Measurements from ENCODE around the gene SAP30L. TPM values are rescaled to one million over a fixed set of nuclear protein-coding genes. Genes with fewer than 3 reads are reported as not detected.

SAP30L gene
- total and polyA plus RNA-seq, 2 of the 4 experiments (the other 2 are of a cell fraction) = 9.7 to 17.6 TPM

DNA sequence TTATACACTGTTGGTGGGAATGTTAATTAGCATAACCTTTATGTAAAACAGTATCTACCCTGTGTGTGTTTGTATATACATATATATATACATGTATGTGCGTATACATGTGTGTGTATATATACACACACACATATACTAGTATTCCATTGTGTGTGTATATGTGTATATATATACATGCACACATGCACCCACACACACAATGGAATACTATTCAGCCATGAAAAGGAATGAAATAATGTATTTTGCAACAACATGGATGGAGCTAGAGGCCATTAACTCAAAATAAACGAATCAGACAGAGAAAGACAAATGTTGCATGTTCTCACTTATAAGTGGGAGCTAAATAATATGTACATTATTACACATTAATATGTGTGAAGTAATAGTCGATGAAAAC, 17.6 kb upstream of the SAP30L start:
- Histone ChIP-seq H3K27me3 (ENCODE audit: control insufficient read depth, insufficient read depth, low read length) (no peaks in the 10 kb centered on the region), H3K27ac (ENCODE audit: insufficient read depth, low read length) (no peak overlapping the region), H3K18ac (ENCODE audit: low read depth, low read length) (no peak overlapping the region), H4K91ac (ENCODE audit: insufficient read depth, low read depth, low read length) (no peak overlapping the region), H3K36me3 (ENCODE audit: control insufficient read depth, insufficient read depth, low read length) (no peaks in the 10 kb centered on the region; the same call in 1 of the 2 replicates), H2AK5ac (ENCODE audit: low read depth, low read length) (no peak overlapping the region), H3K4me2 (ENCODE audit: low read depth, low read length) (no peak overlapping the region), H3K4me1 (ENCODE audit: control insufficient read depth, insufficient read depth, low read length) (no peaks in the 10 kb centered on the region), H3K4ac (ENCODE audit: low read depth, low read length) (no peak overlapping the region), H4K20me1 (ENCODE audit: insufficient read depth, low read length) (no peaks in the 10 kb centered on the region), H2BK5ac (ENCODE audit: low read depth, low read length, poor library complexity, severe bottlenecking) (no peak overlapping the region), H2AK9ac (replicated peaks; ENCODE audit: low read depth, low read length, poor library complexity) (no peak overlapping the region), H3K23ac (ENCODE audit: low read depth, low read length) (no peak overlapping the region), H4K8ac (ENCODE audit: low read depth in 2 of 2, low read length in 2 of 2) (no peak overlapping the region), H3K9me3 (ENCODE audit: control insufficient read depth, insufficient read depth, low read length) (no peaks in the 10 kb centered on the region), H3K9ac (ENCODE audit: low read depth, low read length) (no peak overlapping the region), H2BK15ac (ENCODE audit: low read depth, low read length) (no peak overlapping the region), H2BK120ac (ENCODE audit: low read depth, low read length) (no peak overlapping the region), H3K4me3 (ENCODE audit: insufficient read depth, low read depth, low read length) (no peak overlapping the region), H2AFZ (replicated peaks; ENCODE audit: low read length, poor library complexity) (no peak overlapping the region), H2BK20ac (ENCODE audit: low read depth, low read length) (no peak overlapping the region), H3K9me1 (ENCODE audit: insufficient read depth, low read length) (no peaks in the 10 kb centered on the region), H3K14ac (replicated peaks; ENCODE audit: low read depth, low read length) (no peak overlapping the region), H4K5ac (ENCODE audit: low read depth, low read length) (no peak overlapping the region), H3K56ac (ENCODE audit: extremely low read depth, insufficient read depth, low read length) (no peak overlapping the region), H3K79me1 (ENCODE audit: low read depth in 1 of 2, low read length in 2 of 2) (no peaks in the 10 kb centered on the region; a peak in 1 of 4 replicates)
- in situ Hi-C loops (cut with MboI; ENCODE audit: low sequenced_read_pairs) = no loop called here
- CTCF ChIA-PET = no interaction called here
- ATAC-seq (ENCODE audit: low read depth) (no peak), DNase-seq (no peak)
- intact Hi-C loops (cut with micrococcal nuclease) = no loop called here
- no peak for TF ChIP-seq CHD1 (IDR thresholded peaks at IDR 0.05; ENCODE audit: low read depth, low read length)
- TF ChIP-seq POLR2A (IDR thresholded peaks at IDR 0.05; ENCODE audit: low read depth, low read length) = no peak
- TF ChIP-seq, protein P1, sequence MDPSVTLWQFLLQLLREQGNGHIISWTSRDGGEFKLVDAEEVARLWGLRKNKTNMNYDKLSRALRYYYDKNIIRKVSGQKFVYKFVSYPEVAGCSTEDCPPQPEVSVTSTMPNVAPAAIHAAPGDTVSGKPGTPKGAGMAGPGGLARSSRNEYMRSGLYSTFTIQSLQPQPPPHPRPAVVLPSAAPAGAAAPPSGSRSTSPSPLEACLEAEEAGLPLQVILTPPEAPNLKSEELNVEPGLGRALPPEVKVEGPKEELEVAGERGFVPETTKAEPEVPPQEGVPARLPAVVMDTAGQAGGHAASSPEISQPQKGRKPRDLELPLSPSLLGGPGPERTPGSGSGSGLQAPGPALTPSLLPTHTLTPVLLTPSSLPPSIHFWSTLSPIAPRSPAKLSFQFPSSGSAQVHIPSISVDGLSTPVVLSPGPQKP (IDR thresholded peaks at IDR 0.05; ENCODE audit: borderline replicate concordance, low read depth, low read length) = no peak
- TF ChIP-seq USF2 (IDR thresholded peaks at IDR 0.05; ENCODE audit: low read depth, low read length) = no peak
- TF ChIP-seq MXI1 (IDR thresholded peaks at IDR 0.05; ENCODE audit: borderline replicate concordance, low read depth, low read length) = no peak
- TF ChIP-seq CEBPB (IDR thresholded peaks at IDR 0.05; ENCODE audit: low read depth, low read length) = no peak
- no peak for TF ChIP-seq SMC3 (IDR thresholded peaks at IDR 0.05; ENCODE audit: low read depth, low read length)
- TF ChIP-seq CTCF (conservative IDR thresholded peaks at IDR 0.05; ENCODE audit: low read depth, low read length) = no peak
- TF ChIP-seq RCOR1 (IDR thresholded peaks at IDR 0.05; ENCODE audit: insufficient replicate concordance, low read length) = no peak
- TF ChIP-seq RFX5 (IDR thresholded peaks at IDR 0.05; ENCODE audit: low read depth, low read length) = no peak
- TF ChIP-seq MAFK (IDR thresholded peaks at IDR 0.05; ENCODE audit: low read depth, low read length) = no peak
- no peak for TF ChIP-seq MAZ (IDR thresholded peaks at IDR 0.05; ENCODE audit: borderline replicate concordance, low read depth, low read length)
- no peak for TF ChIP-seq NFE2L2 (IDR thresholded peaks at IDR 0.05; ENCODE audit: low read depth, low read length)
- TF ChIP-seq FOS (IDR thresholded peaks at IDR 0.05; ENCODE audit: low read depth, low read length) = no peak
- dilution Hi-C loops (cut with HindIII; ENCODE audit: low sequenced_read_pairs, unreplicated experiment) = no loop called here
- WGBS, 2 experiments (ENCODE audit: extremely low coverage in 2 of 2, insufficient read length in 1 of 2) = no CpG with 5 or more reads among the region's 3 CpGs
- POLR2A ChIA-PET (ENCODE audit: unreplicated experiment) = no interaction called here
- no TSS peak for BruUV-seq (replicated peaks)

Data from IMR-90 (cell line).